ENCODE measurements around the gene MICAL2.

The MICAL2 gene

DNA sequence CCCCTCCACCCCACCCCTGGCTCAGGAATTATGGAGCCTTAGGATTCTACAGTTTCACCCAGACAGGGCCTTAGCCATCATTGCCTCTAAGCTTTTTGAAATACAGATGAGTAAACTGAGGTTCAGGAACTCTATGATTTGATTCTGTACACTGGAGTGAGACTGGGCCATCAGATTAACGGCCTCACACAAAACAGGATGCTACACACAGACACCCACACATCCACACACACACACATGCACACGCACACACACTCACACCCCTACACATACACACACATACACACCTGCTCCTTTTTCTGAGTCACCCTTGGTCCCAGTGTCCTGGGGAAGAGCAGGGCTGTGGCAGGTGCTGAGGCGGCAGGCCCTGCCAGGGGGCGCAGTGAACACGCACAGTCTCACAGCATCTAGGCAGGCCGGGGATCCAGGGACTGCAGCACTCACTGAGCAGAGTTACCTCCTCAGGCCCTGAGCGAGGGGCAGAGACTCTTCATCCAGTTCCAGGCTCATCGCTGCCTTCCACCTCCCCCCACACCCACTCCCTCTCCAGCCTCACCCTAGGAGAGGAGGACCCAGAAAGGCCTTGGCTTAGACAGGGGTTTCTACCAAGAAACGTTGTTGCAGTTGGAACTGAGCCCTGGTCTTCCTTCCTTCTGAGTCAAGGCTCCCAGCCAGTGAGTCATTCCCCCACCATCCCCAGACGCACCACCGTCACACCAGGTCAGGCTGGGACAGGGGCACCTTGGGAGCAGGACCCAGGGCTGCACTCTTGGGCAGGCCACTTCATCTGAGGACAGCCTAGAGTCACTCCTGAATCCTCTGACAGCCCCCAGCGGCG, 177.2 kb downstream of the MICAL2 start:
- DNase-seq (ENCODE audit: low spot score), result peak; percentile 39

DNA sequence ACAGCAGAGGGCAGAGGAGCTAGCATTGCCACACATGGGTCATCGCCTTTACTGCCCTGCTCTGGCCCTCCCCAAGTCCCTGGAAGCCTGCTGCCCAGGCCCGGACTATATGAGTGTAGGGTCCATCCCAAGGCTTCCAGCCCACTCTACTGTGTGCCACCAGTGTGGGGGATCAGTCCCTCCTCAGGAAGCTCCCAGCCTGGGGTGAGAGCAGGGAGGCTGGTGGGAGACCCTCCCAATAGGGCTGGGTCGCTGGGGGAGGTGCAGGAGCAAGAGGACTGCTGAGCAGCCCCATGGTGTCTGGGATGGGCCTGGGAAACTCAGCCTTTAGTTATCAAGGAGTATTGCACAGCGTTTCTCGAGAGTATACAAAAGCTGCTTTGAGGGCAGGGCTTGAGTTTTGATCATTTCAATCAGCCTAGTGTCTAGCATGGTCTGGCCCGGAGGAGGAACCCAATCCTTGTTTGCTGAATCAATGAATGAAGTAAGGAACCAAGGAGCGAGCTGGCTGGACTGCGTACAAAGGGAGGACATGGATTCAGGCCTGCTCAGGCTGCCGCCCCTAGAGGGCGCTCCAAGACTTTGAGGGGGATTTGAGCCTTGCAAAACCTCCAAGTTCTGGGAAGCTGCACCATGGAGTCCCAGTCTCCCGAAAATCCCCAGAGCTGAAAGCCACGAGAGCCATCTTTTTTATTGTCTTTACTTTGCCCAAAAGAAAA, 178.0 kb downstream of the MICAL2 start:
- DNase-seq (ENCODE audit: low spot score), result peak; percentile 94

DNA sequence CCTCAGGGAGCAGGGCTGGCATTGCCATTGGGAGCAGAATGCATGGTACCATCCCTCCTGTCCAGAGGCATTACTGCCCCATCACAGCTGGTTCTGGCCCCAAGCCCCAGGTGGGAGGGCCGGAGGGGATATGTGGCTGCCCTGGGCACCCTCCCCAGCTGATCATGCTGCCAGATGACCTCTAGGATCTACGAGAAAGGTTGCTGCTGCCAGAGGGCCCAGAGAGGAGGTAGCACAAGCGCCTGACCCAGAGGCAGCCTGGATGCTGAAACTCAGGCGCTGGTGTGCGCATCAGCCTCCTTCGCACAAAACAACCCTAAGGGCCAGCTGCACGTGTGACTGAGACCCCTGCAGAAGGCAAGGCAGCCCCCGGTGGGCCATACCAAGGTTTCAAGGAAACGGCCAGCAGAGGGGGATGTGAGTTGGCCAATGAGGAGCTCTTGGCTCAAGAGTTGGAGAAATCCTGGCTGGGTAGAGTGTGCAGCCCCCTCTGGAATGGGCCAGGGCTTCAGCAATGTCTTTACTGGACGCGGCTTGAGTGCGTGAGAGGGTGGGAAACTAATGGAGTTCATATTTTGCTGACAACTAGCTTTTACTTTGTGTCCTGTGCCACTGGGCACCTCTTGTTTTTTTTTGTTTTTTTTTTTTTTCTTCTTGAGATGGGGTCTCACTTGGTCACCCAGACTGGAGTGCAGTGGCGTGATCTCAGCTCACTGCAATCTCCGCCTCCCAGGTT, 178.7 kb downstream of the MICAL2 start:
- DNase-seq (ENCODE audit: low spot score), result no peak

DNA sequence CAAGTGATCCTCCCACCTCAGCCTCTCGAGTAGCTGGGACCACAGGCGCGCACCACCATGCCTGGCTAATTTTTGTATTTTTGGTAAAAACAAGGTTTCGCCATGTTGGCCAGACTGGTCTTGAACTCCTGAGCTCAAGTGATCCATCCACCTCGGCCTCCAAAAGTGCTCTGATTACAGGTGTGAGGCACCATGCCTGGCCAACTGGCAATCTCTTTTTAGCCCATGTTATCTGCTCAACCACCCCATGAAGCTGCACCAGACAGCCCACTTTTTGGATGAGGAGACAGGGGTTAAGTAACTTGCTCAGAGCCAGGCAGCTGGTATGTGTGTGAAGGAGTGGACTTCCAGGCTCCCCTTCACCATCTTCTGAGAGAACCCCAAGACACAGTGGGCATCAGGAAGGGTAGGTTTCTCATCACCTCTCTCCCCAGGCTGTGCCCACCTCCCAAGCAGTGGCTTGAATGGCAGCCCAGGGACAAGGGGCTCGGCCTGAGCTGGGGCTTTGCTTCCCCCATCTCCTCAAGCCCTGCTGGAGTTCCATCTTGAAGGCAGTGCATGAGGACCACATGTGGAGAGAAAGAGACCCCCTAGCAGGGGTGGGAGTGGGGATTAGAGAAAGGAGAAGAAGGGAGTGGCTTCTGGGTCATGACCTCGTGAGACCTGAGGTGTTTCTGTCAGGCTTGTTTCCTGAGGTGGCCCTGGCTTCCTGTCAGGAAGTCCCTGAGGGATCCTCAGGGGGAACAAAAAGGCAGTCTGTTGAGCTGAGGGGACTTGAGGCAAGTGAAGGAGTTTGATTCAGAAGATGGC, 179.5 kb downstream of the MICAL2 start:
- DNase-seq (ENCODE audit: low spot score), result no peak

DNA sequence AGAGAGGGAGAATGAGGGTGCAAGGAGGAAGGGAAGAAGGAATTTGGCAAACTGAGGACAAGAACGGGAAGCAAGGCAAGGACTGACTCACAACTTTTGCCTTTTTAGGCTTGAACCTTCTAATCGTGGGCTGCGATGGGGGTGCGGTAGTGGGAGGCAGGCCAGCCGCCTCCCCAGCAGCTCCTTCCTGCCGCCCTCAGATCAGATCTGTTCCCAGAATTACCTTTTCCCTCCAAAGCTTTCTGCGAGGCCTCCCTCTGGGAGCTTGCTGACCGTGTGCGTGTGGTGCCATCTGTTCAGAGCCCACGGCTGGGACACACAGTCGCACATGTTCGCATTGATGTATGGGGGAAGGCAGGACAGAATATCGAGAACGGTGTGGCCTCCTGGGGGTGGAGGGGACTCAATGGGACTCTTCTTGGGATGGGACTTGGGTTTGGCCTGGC, 180.1 kb downstream of the MICAL2 start:
- DNase-seq (ENCODE audit: low spot score), result no peak

DNA sequence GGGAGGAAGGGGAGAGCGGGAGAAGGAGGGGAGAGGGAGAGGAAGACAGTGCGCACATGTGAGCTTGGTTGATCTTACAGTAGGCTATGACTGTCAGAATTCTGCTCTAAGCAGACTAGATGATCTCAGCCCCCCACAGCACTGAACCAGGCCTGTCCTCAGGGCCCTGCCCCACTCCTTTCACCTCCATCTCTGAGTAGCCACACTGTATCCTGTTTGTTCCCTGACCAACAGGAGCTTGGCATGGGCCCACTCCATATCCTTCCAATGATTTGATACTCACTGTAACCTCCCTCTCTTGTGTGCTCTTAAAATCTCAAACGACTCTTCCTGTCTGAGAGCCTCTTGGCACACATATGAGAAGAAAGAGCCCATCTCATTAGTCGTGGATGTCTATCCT, 180.9 kb downstream of the MICAL2 start:
- DNase-seq (ENCODE audit: low spot score), result no peak

DNA sequence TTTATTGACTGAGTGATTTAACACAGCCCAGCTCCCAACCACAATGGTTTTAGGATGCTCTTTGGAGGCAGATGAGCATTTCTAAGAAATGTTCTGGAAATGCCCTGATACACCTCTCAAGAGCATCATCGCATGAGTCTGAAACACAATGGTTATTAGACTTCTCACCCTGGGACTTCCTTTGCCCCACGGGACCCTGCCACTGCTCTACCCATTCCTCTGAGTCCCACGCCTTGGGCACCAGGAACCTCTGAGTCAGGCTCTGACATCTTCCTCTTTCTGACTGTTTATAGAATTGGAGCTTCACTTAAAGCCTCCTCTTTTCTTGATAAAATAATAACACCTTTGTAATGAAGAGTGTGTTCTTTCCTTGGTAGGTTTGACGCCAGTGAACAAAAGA, 181.4 kb downstream of the MICAL2 start:
- no peak for DNase-seq (ENCODE audit: low spot score)

DNA sequence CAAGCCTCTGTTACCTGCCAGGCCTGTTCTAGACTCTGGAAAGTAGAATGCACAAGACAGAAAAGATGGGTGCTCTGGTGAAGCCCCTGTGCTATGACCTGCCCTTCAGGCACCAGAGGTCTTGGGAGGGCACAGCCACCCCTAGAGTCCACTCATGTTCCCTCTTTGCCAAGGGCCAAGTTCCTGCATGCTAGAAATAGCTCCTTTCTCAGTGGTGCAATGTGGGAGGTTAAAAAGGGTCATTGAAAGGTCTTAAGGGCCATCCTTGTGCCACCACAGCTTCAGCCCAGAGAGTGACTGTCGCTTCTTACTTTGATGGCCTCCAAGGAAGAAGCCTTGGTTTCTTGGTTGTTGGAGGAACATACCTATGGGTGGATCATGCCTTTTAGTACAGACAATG, 182.4 kb downstream of the MICAL2 start:
- DNase-seq (ENCODE audit: low spot score), result no peak

DNA sequence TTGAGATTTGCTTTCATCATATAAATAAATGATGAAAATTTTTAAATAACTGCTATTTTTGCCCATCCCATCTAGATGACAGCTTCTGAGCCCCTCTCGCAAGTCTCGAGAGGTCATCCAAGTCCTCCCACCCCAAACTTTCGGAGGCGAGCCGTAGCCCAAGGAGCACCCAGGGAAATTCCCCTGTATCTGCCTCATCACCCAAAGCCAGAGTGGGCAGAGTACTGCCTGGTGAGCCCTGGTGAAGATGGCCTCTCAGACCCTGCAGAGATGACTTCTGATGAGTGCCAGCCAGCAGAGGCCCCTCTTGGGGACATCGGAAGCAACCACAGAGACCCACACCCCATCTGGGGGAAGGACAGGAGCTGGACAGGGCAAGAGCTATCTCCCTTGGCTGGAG, 183.1 kb downstream of the MICAL2 start:
- DNase-seq (ENCODE audit: low spot score), result no peak

DNA sequence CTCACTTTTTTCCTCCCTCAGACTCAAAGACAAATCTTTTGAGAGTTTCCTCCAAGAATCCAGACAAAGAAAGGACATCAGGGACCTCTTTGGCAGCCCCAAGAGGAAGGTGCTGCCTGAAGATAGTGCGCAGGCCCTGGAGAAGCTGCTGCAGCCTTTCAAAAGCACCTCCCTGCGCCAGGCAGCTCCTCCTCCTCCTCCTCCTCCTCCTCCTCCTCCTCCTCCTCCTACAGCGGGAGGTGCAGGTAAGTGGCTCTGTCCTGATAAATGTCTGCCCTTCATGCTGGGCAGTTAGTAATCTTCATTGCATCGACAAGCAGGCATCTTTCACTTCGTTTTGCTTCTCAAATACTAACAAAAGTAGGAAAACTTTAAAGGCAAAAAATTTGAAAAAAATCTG, 184.2 kb downstream of the MICAL2 start:
- DNase-seq (ENCODE audit: low spot score), result no peak

DNA sequence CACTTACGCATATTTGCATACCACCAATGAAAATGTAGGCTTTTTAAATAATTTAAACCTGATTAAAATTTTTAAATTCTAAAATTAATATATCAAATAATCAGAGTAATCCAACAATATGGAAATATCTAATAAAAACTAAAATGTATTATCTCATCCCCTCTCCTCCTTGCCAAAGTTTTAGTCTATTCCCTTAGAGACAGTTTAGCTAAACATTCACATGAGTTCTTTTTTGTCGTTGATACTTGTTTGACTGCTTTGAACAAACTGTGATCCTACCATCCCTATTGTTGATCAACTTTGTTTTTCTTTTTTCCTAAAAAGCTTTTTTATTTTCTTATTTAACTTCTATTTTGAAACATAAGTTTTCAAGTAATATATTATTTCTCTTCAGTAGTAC, 185.6 kb downstream of the MICAL2 start:
- DNase-seq (ENCODE audit: low spot score), result no peak

DNA sequence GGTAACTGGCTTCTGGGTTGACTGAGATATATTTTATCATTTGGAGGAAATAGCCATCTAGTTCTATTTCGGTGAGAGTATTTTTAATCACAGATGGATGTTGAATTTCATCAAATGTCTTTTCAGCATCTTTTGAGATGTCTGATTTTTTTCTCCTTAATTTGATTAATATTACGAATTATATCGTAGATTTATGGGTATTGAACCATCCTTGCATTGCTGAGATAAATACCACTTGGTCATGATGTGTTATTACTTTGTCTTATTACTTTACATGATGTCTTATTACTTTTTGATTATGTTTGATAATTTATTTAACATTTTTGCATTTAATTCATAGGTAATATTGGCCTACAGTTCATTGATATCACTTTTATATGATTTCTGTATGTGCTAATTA, 188.2 kb downstream of the MICAL2 start:
- no peak for DNase-seq (ENCODE audit: low spot score)

DNA sequence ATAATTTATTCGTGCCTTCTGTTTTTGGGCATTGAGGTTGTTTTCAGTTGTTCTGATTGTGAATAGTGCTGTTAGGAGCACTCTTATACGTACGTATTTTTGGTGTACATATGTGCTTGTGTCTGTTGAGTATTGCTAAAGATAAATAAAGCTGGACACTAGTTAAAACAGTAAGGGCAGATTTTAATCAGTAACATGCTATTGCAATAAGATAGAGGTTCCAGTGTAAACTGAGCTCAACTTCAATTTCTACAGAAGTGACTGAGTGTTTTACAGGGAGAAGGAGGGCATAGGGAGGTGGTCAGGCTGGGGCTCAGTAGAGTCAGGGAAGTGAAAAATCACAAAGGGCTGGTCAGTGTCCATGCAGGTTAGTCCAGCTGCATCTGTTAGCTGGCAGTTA, 191.0 kb downstream of the MICAL2 start:
- no peak for DNase-seq (ENCODE audit: low spot score)

DNA sequence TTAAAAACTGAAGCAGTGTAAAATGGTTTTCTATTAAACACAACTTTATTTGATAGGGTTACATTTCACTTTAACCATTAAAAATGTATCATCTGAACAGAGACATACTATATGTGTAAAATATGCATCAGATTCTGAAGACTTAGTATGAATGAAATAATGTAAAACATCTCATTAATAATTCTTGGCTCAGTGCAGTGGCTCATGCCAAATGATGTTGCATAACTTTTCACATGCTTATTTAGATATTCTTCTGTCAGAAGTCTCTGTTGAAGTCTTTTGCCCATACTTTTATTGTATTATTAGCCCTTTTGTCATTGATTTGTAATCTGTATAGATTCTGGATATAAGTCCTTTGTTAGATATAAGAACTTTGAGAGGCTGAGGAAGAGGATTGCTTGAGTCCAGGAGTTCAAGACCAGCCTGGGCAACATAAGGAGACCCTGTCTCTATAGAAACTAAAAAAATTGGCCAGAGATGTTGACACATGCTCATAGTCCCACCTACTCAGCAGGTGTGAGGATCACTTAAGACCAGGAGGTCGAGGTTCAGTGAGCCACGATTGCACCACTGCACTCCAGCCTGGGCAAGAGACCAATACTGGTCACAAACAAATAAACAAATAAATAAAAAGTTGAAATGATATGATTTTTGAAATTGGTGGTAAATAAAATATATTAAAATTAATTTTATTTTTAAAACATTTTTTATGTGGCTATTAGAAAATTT, 193.2 kb downstream of the MICAL2 start:
- DNase-seq (ENCODE audit: low spot score), result no peak

DNA sequence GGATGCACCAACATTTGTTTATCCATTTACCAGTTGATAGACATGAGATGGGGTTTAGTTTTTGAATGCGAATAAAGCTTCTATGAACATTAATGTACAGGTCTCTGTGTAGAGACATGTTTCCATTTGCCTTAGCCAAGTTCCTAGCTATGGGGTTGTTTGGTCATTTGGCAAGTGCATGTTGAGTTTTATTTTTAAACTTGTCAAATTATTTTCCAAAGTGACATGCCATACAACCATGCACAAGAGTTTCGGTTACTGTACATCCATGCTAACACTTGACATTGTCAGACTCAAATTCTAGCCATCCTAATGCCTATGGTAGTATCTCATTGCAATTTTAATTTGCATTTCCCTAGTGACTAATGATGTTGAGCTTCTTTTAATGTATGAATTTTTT, 196.4 kb downstream of the MICAL2 start:
- no peak for DNase-seq (ENCODE audit: low spot score)

DNA sequence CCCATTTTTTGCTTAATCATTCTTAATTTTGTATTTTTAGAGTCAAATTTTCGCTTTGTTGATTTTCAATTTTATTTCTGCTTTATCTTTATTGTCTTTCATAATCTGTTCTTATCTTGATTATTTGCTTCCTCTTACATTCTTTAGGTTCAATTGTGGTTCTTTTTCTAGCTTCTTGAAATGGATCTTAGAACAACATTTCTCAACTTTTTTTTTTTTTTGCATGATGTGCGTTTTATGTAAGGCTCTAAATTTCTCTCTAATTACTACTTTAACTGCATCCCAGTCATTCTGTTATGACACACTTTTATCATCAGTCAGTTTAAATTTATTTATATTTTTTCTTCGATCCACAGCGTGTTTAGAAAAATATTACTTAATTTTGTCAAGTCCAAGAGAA, 201.7 kb downstream of the MICAL2 start:
- DNase-seq (ENCODE audit: low spot score), result no peak

Data from COLO829 (cell line).